OCI-LY1 (cell line): ENCODE data around the gene GMEB1.

Experiments used
- H2AFZ ChIP-seq: fragments of 200-600 bp; sonication (generic), shearing (Covaris generic); 2 replicates; pipeline ENCODE4 v1.6.0; 2014; ENCODE audit warnings: antibody characterized with exemption, mild to moderate bottlenecking, low read length
- H3F3A ChIP-seq: fragments of 200-600 bp; sonication (generic), shearing (Covaris generic); 2 replicates; pipeline ENCODE4 v1.6.0; 2014; ENCODE audit warnings: mild to moderate bottlenecking, antibody characterized with exemption, low read length, moderate library complexity; ENCODE audit not compliant: insufficient read depth
- H3K27ac ChIP-seq: fragments of 200-600 bp; sonication (generic); 2 replicates; pipeline ENCODE4 v1.5.1; 2014; ENCODE audit warnings: low read length, mixed run types, mild to moderate bottlenecking, low read depth; ENCODE audit not compliant: poor library complexity, severe bottlenecking
- H3K27me3 ChIP-seq: fragments of 200-600 bp; sonication (generic); 2 replicates; pipeline ENCODE4 v1.6.0; 2014; ENCODE audit warnings: antibody characterized with exemption, mild to moderate bottlenecking, low read length, moderate library complexity; ENCODE audit not compliant: insufficient read depth
- H3K36me3 ChIP-seq: fragments of 200-600 bp; sonication (generic); 2 replicates; pipeline ENCODE4 v1.6.1; 2014; ENCODE audit warnings: mild to moderate bottlenecking, antibody characterized with exemption, low read length, moderate library complexity, mixed read lengths; ENCODE audit not compliant: insufficient read depth
- H3K4me1 ChIP-seq: fragments of 200-600 bp; sonication (generic); 2 replicates; pipeline ENCODE4 v1.5.1; 2014; ENCODE audit warnings: mild to moderate bottlenecking, low read length, moderate library complexity; ENCODE audit not compliant: insufficient read depth, severe bottlenecking
- H3K4me2 ChIP-seq: fragments of 200-600 bp; sonication (generic), shearing (Covaris generic); 2 replicates; pipeline ENCODE4 v1.6.1; 2014; ENCODE audit warnings: low read length
- H3K4me3 ChIP-seq: fragments of 200-600 bp; sonication (generic); 2 replicates; pipeline ENCODE4 v1.5.1; 2014; ENCODE audit warnings: low read length, low read depth, mild to moderate bottlenecking, mixed read lengths; ENCODE audit not compliant: poor library complexity, severe bottlenecking
- H3K79me2 ChIP-seq: fragments of 200-600 bp; shearing (Covaris generic); 2 replicates; pipeline ENCODE4 v1.6.1; 2016; ENCODE audit warnings: mixed run types, low read length, mixed read lengths; ENCODE audit not compliant: insufficient read depth
- H3K9ac ChIP-seq: fragments of 200-600 bp; sonication (generic), shearing (Covaris generic); 2 replicates; pipeline ENCODE4 v1.6.1; 2014; ENCODE audit warnings: mild to moderate bottlenecking, low read length, mixed read lengths
- H3K9me2 ChIP-seq: fragments of 200-600 bp; sonication (generic), shearing (Covaris generic); 2 replicates; pipeline ENCODE4 v1.6.1; 2014; ENCODE audit warnings: low read depth, mild to moderate bottlenecking, low read length, mixed read lengths
- H3K9me3 ChIP-seq: fragments of 200-600 bp; shearing (Covaris generic); 2 replicates; pipeline ENCODE4 v1.6.1; 2014; ENCODE audit warnings: low read length, mixed read lengths
- H4K20me1 ChIP-seq: fragments of 200-600 bp; sonication (generic), shearing (Covaris generic); 2 replicates; pipeline ENCODE4 v1.6.0; 2016; ENCODE audit warnings: mild to moderate bottlenecking, low read length; ENCODE audit not compliant: insufficient read depth
- CTCF ChIP-seq: fragments of 200-600 bp; sonication (generic), shearing (Covaris generic); IDR thresholded peaks from 2 replicates; pipeline ENCODE4 v1.5.1; 2017; ENCODE audit warnings: mild to moderate bottlenecking, antibody characterized with exemption, low read length, moderate library complexity, mixed read lengths
- EZH2 ChIP-seq: fragments of 200-600 bp; sonication (generic), shearing (Covaris generic); IDR thresholded peaks from 2 replicates; pipeline ENCODE4 v1.8.0; 2017; ENCODE audit warnings: borderline replicate concordance, mixed run types, mild to moderate bottlenecking, antibody characterized with exemption, low read length, moderate library complexity, mixed read lengths

GMEB1 gene

GRCh38 chr1:28755701-28756100, 87.1 kb downstream of the GMEB1 start:
- Histone ChIP-seq H3K4me2 (peak overlapping the region; percentile 29), H3K27me3 (no peaks in the 10 kb centered on the region), H3K4me3 (no peak overlapping the region), H3K36me3 (peaks cover 80% of the 10 kb centered on the region), H3K9ac (no peak overlapping the region), H3F3A (no peaks in the 10 kb centered on the region), H2AFZ (no peak overlapping the region), H3K4me1 (peaks cover 30% of the 10 kb centered on the region), H3K9me2 (no peaks in the 10 kb centered on the region), H3K27ac (no peak overlapping the region), H3K9me3 (no peaks in the 10 kb centered on the region), H4K20me1 (peaks cover 5% of the 10 kb centered on the region; the same call in 1 of the 2 replicates), H3K79me2 (peaks cover 98% of the 10 kb centered on the region)
- TF ChIP-seq EZH2, result no peak

- no peaks in the 10 kb centered on the region for H3K27me3 ChIP-seq
- H3K4me3 ChIP-seq, result no peak overlapping the region
- H2AFZ ChIP-seq, result no peak overlapping the region
- H3F3A ChIP-seq, result no peaks in the 10 kb centered on the region
- H3K4me1 ChIP-seq, result peaks cover 22% of the 10 kb centered on the region
- H3K4me2 ChIP-seq, result no peak overlapping the region
- H3K79me2 ChIP-seq, result peaks cover 98% of the 10 kb centered on the region
- no peak overlapping the region for H3K27ac ChIP-seq
- H3K9me2 ChIP-seq, result no peaks in the 10 kb centered on the region
- TF ChIP-seq EZH2 (no peak), CTCF (peak; percentile 41; the same call in 1 of the 2 replicates)
- no peaks in the 10 kb centered on the region for H4K20me1 ChIP-seq
- H3K9me3 ChIP-seq, result no peaks in the 10 kb centered on the region
- peaks cover 77% of the 10 kb centered on the region for H3K36me3 ChIP-seq
- no peak overlapping the region for H3K9ac ChIP-seq
Measured at GRCh38 chr1:28756846-28757245, 88.3 kb downstream of the GMEB1 start.

GRCh38 chr1:28758420-28758819, 89.8 kb downstream of the GMEB1 start:
- H3K9ac ChIP-seq, result no peak overlapping the region
- no peak overlapping the region for H2AFZ ChIP-seq
- H3K27me3 ChIP-seq, result no peaks in the 10 kb centered on the region
- no peaks in the 10 kb centered on the region for H3K9me3 ChIP-seq
- peaks cover 17% of the 10 kb centered on the region for H3K4me1 ChIP-seq
- TF ChIP-seq CTCF (no peak), EZH2 (no peak)
- H3F3A ChIP-seq, result no peaks in the 10 kb centered on the region
- H3K79me2 ChIP-seq, result peaks cover 98% of the 10 kb centered on the region
- H3K9me2 ChIP-seq, result no peaks in the 10 kb centered on the region
- no peak overlapping the region for H3K4me2 ChIP-seq
- no peak overlapping the region for H3K4me3 ChIP-seq
- peaks cover 62% of the 10 kb centered on the region for H3K36me3 ChIP-seq
- H3K27ac ChIP-seq, result no peak overlapping the region
- no peaks in the 10 kb centered on the region for H4K20me1 ChIP-seq

- no peak overlapping the region for H3K4me3 ChIP-seq
- no peaks in the 10 kb centered on the region for H3F3A ChIP-seq
- no peaks in the 10 kb centered on the region for H3K9me3 ChIP-seq
- H3K4me2 ChIP-seq, result no peak overlapping the region
- H3K27ac ChIP-seq, result no peak overlapping the region
- H3K4me1 ChIP-seq, result peaks cover 9% of the 10 kb centered on the region
- TF ChIP-seq CTCF (no peak), EZH2 (no peak)
- no peak overlapping the region for H2AFZ ChIP-seq
- H3K9ac ChIP-seq, result no peak overlapping the region
- H3K9me2 ChIP-seq, result no peaks in the 10 kb centered on the region
- no peaks in the 10 kb centered on the region for H3K27me3 ChIP-seq
- H3K79me2 ChIP-seq, result peaks cover 93% of the 10 kb centered on the region
- peaks cover 57% of the 10 kb centered on the region for H3K36me3 ChIP-seq
- H4K20me1 ChIP-seq, result no peaks in the 10 kb centered on the region
Measured at GRCh38 chr1:28759257-28759656, 90.7 kb downstream of the GMEB1 start.
